SK-N-SH (cell line): ENCODE results near the gene GUCY1A2.

ENCODE experiments used
- CTCF ChIP-seq: fragments of 200-600 bp; sonication (generic); IDR thresholded peaks from 2 replicates; pipeline ENCODE4 v1.6.1; 2017; ENCODE audit warnings: antibody characterized with exemption, mild to moderate bottlenecking, moderate library complexity
- MAX ChIP-seq: IDR thresholded peaks from 2 replicates; pipeline ENCODE4 v1.4.0; 2012; ENCODE audit warnings: low read depth
- NFIC ChIP-seq: IDR thresholded peaks from 2 replicates; pipeline ENCODE4 v1.4.0; 2012; ENCODE audit warnings: borderline replicate concordance
- RFX5 ChIP-seq: IDR thresholded peaks from 2 replicates; pipeline ENCODE4 v1.6.1; 2012; ENCODE audit warnings: mild to moderate bottlenecking, improper control_type of control experiment, low read length

- TF ChIP-seq MAX = no peak
- TF ChIP-seq CTCF = no peak
- no peak for TF ChIP-seq NFIC
- TF ChIP-seq RFX5 = no peak
Measured at GRCh38 chr11:106828976-106829375, 189.3 kb downstream of the GUCY1A2 start.
